Astrocyte of the hippocampus (primary cell): Measurements from ENCODE around the gene UHMK1.
"Not testable (repeated sequence)": the region's sequence is repeated elsewhere in the genome, so short reads cannot be mapped to it uniquely, and the experiment has no call there.

ENCODE experiments used
- DNase-seq: peaks from one replicate; pipeline ENCODE4 v3.0.0; 2011; ENCODE audit warnings: low read depth, low spot score

UHMK1 gene

DNA sequence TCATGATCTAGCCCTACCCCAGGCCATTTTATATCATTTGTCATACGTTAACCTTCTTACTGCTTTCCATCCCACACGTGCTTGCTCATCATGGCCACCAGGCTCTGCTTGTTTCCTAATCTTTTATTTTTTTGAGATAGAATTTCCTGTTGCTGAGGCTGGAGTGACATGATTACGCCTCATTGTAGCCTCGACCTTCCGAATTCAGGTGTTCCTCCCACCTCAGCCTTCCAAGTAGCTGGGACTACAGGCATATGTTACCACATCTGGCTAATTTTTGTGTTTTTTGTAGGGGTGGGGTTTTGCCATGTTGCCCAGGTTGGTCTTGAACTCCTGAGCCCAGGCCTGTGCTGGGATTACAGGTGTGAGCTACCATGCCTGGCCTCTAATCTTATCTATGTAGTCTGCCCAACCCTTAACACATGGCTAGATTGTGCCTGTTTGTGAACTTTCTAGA is 67.2 kb downstream of the UHMK1 start:
- peak; percentile 8 for DNase-seq

DNA sequence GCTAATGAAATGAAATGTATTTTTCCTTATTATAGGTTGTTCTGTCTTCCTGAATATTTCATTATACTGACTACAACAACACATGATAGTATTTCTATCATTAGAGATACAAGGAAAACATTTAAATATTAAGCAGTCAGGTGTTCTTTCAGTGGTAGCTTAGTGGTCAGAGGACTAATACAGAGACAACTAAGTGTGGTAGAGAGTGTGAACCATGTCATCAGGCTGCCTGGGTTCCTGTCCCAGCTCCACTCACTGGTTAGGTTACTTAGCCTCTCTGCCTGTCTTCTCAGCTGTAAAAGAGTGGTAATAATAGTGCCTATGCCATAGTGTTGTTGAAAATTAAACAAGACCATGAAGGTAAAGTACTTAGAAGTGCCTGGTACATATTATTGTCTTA is 67.8 kb downstream of the UHMK1 start:
- no peak for DNase-seq

DNA sequence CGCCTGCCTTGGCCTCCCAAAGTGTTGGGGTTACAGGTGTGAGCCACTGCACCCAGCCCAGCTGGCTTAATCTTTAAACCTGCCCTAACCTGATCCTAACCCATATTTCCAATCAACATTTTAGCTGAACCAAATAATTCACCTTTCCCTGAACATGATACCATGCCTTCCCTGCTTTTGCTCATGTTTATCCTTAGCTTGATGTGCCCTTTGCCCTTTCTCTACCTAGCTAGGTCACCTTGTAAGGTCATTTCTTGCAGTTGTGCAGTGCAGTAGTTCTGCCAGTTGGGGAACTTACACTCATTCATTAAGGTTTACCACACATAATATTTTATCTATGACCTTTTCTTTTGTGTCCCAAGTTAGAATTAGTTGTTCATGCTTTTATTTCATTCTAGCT is 69.3 kb downstream of the UHMK1 start:
- no peak for DNase-seq

- no peak for DNase-seq
Observed at GRCh38 chr1:162568802-162569201, 71.2 kb downstream of the UHMK1 start.

DNA sequence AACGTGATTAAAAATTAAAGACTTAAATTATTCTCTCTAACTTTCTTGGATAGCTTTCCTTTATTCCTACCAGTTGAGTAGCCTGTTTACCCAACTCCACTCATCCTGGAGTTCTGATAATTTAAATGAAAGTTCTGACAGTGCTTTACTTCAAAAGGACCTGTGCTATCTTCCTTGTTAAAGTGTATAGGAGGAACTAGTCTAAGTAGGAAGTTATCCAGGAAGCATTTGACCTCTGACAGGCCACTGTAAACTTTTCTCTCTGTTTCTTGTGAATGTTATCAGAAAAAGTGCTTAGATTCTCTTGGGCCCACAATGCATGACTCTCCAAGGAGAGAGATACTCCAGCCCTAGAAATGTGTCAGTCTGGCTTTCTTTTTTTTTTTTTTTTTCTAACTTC is 73.1 kb downstream of the UHMK1 start:
- no peak for DNase-seq

- not testable (repeated sequence) for DNase-seq
Observed at GRCh38 chr1:162571121-162571520, 73.5 kb downstream of the UHMK1 start.

DNA sequence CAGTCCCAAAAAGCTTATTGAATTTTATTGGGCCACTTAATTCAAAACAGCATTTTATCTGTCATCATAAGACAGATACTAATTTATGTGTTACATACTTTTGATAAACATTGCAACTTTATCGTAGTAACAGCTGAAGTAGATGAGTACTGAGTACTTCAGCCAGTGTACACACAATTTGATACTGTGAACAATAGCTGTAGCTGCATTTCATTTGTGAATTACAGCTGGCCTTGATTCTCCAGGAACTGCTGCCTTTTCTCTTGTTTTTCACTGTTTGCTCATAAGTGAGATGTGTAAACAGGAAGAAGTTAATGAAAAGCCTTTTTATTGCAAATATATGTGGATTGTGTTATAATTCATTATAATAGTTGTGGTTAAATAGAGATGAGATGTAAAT is 74.1 kb downstream of the UHMK1 start:
- DNase-seq: no peak

DNA sequence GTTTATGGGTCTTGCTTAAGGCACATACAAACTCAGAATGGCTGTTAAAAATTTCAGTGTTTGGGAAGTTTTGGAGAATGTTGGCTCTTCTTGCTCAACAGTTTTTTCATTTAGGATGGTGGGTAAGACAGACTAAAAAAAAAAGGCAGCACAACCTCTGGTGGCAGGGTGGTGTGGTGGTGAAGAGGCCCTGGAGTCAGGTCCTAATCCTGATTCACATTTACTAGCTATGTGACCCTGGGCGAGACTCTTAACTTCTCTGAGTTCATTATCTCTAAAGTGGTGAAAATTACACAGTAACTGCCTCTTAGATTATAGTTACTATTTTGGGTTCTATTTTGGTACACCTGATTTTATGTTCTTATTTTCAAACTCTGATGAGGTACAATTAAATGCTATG is 75.5 kb downstream of the UHMK1 start:
- DNase-seq: no peak

- DNase-seq: no peak
Observed at GRCh38 chr1:162578071-162578700, 80.6 kb downstream of the UHMK1 start.

- DNase-seq: no peak
Observed at GRCh38 chr1:162578936-162579335, 81.3 kb downstream of the UHMK1 start.
